Dendritic cell treated with granulocyte-macrophage colony-stimulating factor and Interleukin-4, amounts not matched to agents 40 ng/mL and 50 ng/mL, for 4 days (primary cell): ENCODE results near the gene LGALS9.
"Not testable (repeated sequence)": the region's sequence is repeated elsewhere in the genome, so short reads cannot be mapped to it uniquely, and the experiment has no call there.

Source experiments
- H3K27ac Mint-ChIP-seq: one replicate; pipeline ENCODE4 v1.8.0; 2022; ENCODE audit warnings: mild to moderate bottlenecking, mixed read lengths
- H3K27me3 Mint-ChIP-seq: one replicate; pipeline ENCODE4 v1.8.0; 2022; ENCODE audit warnings: mild to moderate bottlenecking, mixed read lengths
- H3K36me3 Mint-ChIP-seq: one replicate; pipeline ENCODE4 v1.8.0; 2022; ENCODE audit warnings: low read depth, mixed read lengths
- H3K4me1 Mint-ChIP-seq: one replicate; pipeline ENCODE4 v1.8.0; 2022; ENCODE audit warnings: low read depth, mixed read lengths
- H3K4me3 Mint-ChIP-seq: one replicate; pipeline ENCODE4 v1.8.0; 2022; ENCODE audit warnings: mild to moderate bottlenecking, moderate library complexity, mixed read lengths
- H3K9me3 Mint-ChIP-seq: one replicate; pipeline ENCODE4 v1.8.0; 2022; ENCODE audit warnings: mixed read lengths
- intact Hi-C: fragments of 100-400 bp; cut with micrococcal nuclease; formaldehyde crosslinking; loops from one replicate; pipeline ENCODE4 v1.15.0; 2022

Gene LGALS9

DNA sequence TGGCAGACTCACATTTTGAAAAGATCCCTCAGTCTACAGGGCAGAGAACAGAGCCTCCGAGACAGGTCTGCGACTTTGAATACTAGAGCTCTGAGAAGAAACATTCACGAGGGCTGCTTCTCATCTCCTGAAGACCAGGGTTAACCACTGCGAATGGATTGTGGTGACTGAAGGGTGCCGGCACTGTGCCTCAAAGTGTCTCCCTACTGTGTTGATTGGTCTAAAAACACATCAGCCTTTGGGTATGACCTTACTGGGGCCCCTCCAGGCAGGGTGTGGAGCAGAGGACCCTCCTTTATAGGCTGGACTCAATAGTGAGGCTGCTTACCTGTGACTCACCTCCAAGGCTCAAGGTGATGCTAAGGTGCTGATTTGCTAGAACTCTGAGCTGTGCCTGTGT lies 2.6 kb upstream of the LGALS9 start:
- intact Hi-C loops: no loop called here
- no peaks in the 10 kb centered on the region for H3K9me3 Mint-ChIP-seq
- no peaks in the 10 kb centered on the region for H3K27me3 Mint-ChIP-seq
- peaks cover 34% of the 10 kb centered on the region for H3K4me1 Mint-ChIP-seq
- no peak overlapping the region for H3K4me3 Mint-ChIP-seq
- H3K36me3 Mint-ChIP-seq: peaks cover 26% of the 10 kb centered on the region
- no peak overlapping the region for H3K27ac Mint-ChIP-seq

DNA sequence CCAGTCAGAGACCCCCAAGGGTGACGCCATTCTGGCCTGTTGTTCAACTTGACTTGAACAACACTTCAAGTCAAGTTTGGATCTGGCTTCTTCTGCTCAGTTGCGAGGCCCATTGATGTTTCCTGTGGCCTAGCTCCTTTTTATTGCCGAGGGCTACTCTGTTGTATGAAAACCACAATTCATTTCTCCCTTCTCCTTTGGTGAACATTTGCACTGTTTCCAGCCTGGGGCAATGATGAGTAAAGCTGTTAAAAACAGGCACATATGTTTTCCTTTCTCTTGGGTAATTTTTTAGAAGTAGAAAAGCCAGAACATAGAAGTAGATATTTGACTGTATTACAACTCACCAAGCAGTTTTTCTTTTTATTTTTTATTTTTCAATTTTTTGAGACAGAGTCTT lies 1.7 kb upstream of the LGALS9 start:
- H3K27me3 Mint-ChIP-seq, H3K27ac Mint-ChIP-seq, intact Hi-C loops, H3K4me3 Mint-ChIP-seq, H3K9me3 Mint-ChIP-seq: not testable (repeated sequence)
- H3K36me3 Mint-ChIP-seq: peaks cover 17% of the 10 kb centered on the region
- H3K4me1 Mint-ChIP-seq: peaks cover 43% of the 10 kb centered on the region

DNA sequence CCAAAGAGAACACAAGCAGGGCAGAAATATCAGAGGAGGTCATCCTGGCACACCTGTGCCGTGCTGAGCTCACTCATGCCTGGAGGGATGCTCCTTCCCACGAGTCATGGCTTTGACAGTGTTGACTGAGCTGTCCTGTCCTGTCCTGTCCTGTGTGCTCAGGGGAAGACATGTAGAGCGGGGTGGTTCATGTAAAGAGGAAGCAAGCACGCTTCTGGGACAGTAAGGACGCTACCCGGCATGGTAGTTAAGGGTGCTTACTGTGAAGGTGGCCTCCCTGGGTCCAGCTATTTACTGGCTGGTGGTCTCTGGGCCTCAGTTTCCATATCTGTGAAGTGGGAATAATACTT lies 398 bp downstream of the LGALS9 start:
- Mint-ChIP-seq H3K4me3 (peak overlapping the region; percentile 88), H3K4me1 (peaks cover 64% of the 10 kb centered on the region), H3K36me3 (peaks cover 14% of the 10 kb centered on the region), H3K27ac (peak overlapping the region; percentile 80), H3K9me3 (no peaks in the 10 kb centered on the region), H3K27me3 (no peaks in the 10 kb centered on the region)
- intact Hi-C loops: no loop called here

- intact Hi-C loops: no loop called here
- peak overlapping the region; percentile 80 for H3K27ac Mint-ChIP-seq
- no peaks in the 10 kb centered on the region for H3K9me3 Mint-ChIP-seq
- H3K36me3 Mint-ChIP-seq: peaks cover 16% of the 10 kb centered on the region
- H3K4me3 Mint-ChIP-seq: peak overlapping the region; percentile 88
- H3K4me1 Mint-ChIP-seq: peaks cover 69% of the 10 kb centered on the region
- H3K27me3 Mint-ChIP-seq: no peaks in the 10 kb centered on the region
Measured at GRCh38 chr17:27631897-27632725, 1.1 kb downstream of the LGALS9 start.

DNA sequence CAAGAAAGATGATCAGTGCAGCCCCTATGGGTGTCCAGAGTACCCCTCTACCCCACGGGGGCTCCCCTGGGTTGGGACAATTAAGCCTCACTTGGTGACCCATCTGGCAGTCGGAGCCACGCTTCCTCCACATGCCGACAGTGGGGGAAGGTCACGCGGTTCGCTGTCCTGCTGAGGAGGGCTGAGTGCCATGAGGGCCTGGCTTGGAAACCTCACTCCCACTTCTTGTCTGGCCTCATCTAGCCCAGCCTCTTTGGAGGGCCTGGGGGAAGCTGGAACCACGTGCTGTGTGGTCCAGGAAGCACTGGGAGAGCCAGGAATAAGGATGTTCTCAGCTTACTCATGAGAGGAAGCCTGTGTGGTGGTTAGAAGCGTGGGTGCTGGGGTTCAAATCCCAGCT lies 1.8 kb downstream of the LGALS9 start:
- Mint-ChIP-seq H3K27ac (peak overlapping the region; percentile 80), H3K4me3 (peak overlapping the region; percentile 88), H3K36me3 (peaks cover 21% of the 10 kb centered on the region), H3K4me1 (peaks cover 74% of the 10 kb centered on the region)
- H3K27me3 Mint-ChIP-seq, H3K9me3 Mint-ChIP-seq, intact Hi-C loops: not testable (repeated sequence)

DNA sequence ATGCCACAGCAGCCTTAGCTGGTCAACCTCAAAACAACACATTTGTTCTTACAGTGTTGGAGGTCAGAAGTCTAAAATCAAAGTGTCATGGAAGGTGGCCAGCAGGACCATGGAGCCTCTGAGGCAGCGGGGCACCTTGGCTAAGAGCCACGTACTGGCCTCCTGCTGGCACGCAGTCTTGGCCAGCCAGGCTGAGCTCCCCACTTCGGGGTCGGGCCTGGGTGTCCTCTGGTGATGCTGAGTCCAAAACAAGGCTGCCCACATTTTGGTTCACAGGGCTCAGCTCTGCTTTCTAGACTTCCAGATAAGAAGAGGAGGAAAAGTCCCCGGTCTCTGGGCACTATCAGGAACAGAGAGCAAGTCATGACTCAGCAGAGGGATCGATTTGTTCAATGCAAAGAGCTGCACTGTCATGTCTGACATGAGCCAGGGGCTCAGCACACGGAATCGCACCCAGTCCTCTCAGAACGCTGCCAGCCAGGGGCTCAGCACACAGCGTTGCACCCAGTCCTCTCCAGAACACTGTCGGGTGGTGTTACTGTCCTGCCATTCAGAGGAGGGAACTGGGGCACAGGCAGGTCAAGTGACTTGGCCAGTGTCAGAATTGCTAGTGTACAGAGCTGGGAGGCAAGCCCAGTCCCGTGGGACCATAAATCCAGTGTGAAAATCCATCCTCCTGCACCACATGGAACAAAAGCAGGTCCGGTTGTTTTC lies 2.5 kb downstream of the LGALS9 start:
- intact Hi-C loops: no loop called here
- H3K4me3 Mint-ChIP-seq: peak overlapping the region; percentile 88
- H3K27me3 Mint-ChIP-seq: no peaks in the 10 kb centered on the region
- peak overlapping the region; percentile 80 for H3K27ac Mint-ChIP-seq
- H3K4me1 Mint-ChIP-seq: peaks cover 76% of the 10 kb centered on the region
- peaks cover 23% of the 10 kb centered on the region for H3K36me3 Mint-ChIP-seq
- no peaks in the 10 kb centered on the region for H3K9me3 Mint-ChIP-seq

DNA sequence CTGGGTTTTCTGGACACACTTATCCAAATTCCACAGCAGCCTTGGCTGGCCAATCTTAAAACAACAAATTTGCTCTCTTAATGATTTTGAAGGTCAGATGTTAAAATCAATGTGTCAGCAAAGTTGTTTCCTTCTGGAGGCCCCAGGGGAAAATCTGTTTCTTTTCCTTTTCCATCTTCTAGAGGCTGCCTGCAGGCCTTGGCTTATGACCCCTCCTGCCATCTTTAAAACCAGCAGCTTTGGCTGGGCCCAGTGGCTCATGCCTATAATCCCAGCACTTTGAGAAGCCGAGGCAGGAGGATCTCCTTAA lies 3.0 kb downstream of the LGALS9 start:
- Mint-ChIP-seq H3K36me3 (peaks cover 27% of the 10 kb centered on the region), H3K9me3 (no peaks in the 10 kb centered on the region), H3K27me3 (no peaks in the 10 kb centered on the region), H3K27ac (peak overlapping the region; percentile 80), H3K4me3 (peak overlapping the region; percentile 9), H3K4me1 (peaks cover 81% of the 10 kb centered on the region)
- intact Hi-C loops: no loop called here

DNA sequence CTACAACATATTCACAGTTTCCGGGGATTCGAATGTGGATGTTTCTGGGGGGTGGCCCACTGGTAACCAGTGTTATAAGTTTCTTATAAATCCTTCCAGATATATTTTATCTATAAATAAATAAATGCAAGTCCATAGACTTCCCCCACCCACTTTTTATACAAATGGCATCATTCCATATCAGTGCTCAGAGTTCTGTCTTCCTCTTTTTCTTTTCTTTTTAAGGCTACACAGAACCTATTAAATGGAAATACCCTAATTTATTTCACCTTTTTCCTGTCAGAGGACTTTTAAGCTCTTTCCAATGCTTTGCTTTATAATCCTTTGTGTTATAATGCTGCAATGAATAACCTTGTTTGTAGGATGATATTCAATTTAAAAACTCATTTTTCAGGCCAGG lies 3.8 kb downstream of the LGALS9 start:
- Mint-ChIP-seq H3K9me3 (no peaks in the 10 kb centered on the region), H3K4me1 (peaks cover 82% of the 10 kb centered on the region), H3K36me3 (peaks cover 30% of the 10 kb centered on the region), H3K4me3 (no peak overlapping the region), H3K27ac (peak overlapping the region; percentile 80), H3K27me3 (no peaks in the 10 kb centered on the region)
- intact Hi-C loops: no loop called here

DNA sequence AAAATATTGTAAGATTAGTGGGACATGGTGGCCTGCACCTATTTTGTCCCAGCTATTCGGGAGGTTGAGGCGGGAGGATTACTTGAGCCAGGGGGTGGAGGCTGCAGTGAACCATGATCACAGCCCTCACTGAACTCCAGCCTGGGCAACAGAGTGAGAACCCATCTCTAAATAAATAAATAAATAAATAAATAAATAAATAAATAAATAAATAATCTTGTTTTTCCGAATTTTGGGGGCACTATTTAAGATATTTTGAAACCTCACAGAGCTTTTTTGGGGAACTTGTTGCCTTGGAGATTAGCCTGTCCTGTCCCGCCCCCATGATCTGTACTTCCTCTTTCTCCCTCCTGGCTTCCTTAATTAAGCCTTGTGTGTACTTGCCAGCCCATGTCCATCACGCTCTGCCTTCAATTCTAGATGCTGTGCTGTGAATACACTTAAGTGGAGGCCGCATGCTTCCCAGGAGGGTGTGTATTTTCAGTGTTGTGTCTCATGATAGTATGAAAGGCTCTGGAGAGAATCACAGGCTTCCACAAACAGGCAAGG lies 4.4 kb downstream of the LGALS9 start:
- peaks cover 77% of the 10 kb centered on the region for H3K4me1 Mint-ChIP-seq
- intact Hi-C loops: no loop called here
- peak overlapping the region; percentile 7 for H3K4me3 Mint-ChIP-seq
- peak overlapping the region; percentile 80 for H3K27ac Mint-ChIP-seq
- H3K36me3 Mint-ChIP-seq: peaks cover 36% of the 10 kb centered on the region
- no peaks in the 10 kb centered on the region for H3K9me3 Mint-ChIP-seq
- H3K27me3 Mint-ChIP-seq: no peaks in the 10 kb centered on the region

GRCh38 chr17:27636005-27636520 lies 5.1 kb downstream of the LGALS9 start:
- intact Hi-C loops, H3K4me3 Mint-ChIP-seq, H3K9me3 Mint-ChIP-seq, H3K27me3 Mint-ChIP-seq: not testable (repeated sequence)
- Mint-ChIP-seq H3K4me1 (peaks cover 70% of the 10 kb centered on the region), H3K27ac (peak overlapping the region; percentile 80), H3K36me3 (peaks cover 43% of the 10 kb centered on the region)

DNA sequence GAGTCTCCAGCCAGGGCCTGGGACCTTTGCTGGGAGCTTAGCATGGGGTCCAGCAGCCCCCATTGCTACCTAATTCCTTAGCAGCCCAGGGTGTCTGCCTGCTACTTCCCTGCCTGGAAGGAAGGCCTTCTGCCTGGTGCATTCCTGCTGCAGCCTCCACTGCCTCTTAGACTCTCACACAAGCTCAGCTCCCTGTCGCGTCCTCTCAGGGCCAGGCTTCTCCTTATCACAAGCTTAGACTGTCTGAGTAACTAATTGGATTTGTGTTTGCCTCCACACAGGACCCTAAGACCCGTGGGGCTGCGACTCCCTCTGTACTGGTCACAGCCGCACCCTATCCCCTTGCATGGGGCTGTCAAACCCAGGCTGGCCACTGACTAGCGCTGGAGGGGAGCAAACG lies 6.8 kb downstream of the LGALS9 start:
- H3K4me3 Mint-ChIP-seq, intact Hi-C loops, H3K9me3 Mint-ChIP-seq, H3K27me3 Mint-ChIP-seq: not testable (repeated sequence)
- Mint-ChIP-seq H3K27ac (peak overlapping the region; percentile 80), H3K4me1 (peaks cover 53% of the 10 kb centered on the region), H3K36me3 (peaks cover 53% of the 10 kb centered on the region)

DNA sequence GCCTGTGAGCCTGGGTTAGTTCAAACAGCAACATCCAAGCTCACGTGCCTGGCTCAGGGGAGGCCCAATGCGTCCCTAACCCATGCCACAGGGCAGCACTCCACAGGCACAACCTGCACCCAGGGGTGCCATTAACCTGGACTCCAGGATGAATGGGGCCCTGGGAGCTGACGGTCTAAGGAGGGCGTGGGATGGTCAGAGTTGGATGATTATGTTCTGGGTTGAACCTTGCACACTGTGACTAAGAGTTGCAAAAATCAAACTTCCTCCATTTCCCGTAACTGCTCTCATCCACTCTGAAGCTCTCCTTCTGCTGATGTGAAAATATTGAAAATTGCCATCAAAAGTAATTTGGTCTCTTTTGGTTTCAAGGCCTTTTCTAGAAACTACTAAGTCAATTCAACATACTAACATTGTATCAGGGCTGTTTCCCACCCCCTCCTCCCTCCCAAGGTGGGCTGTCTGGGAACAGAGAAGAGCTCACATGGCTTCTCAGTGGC lies 7.5 kb downstream of the LGALS9 start:
- H3K9me3 Mint-ChIP-seq, H3K4me3 Mint-ChIP-seq, H3K27ac Mint-ChIP-seq, H3K27me3 Mint-ChIP-seq, intact Hi-C loops: not testable (repeated sequence)
- peaks cover 47% of the 10 kb centered on the region for H3K4me1 Mint-ChIP-seq
- H3K36me3 Mint-ChIP-seq: peaks cover 59% of the 10 kb centered on the region

DNA sequence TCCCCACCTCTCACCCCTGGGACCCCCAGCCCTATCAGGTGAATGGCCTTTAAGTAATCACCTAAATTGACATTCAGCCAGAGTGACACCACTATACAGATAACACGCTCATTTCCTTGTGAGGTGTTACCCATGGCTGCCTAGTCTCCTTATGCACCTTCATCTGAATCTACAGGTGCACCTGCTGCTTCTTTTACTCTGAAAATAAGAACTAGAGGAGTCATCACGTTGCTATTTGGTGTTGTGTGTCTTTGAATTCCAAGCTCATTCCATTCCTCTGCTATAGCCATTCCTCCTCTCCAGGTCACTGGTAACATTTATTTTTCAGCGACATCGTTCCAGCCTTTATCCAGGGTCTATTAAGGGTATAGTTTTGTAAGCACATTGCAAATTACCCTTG lies 9.8 kb downstream of the LGALS9 start:
- intact Hi-C loops: no loop called here
- H3K27me3 Mint-ChIP-seq: no peaks in the 10 kb centered on the region
- H3K36me3 Mint-ChIP-seq: peaks cover 76% of the 10 kb centered on the region
- H3K4me1 Mint-ChIP-seq: peaks cover 29% of the 10 kb centered on the region
- H3K9me3 Mint-ChIP-seq: no peaks in the 10 kb centered on the region
- no peak overlapping the region for H3K4me3 Mint-ChIP-seq
- no peak overlapping the region for H3K27ac Mint-ChIP-seq

DNA sequence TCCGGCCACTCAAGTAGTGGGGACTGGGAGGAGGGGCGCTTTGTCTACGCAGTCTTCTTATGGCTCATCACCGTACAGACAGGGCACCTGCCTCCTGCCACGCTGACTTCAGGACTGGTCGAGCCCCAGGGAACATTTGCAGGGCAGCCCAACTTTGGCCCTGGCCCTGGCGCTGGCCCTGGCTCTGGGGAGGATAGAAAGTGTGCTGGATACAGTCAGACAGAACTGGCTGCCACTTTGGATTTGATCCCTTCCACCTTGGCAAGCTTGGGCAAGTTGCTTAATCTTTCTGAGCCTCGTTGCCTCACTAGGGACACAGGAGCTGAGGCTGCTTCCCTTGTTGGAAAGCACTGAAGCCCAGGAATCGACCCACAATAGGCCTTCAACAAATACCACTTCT lies 13.6 kb downstream of the LGALS9 start:
- Mint-ChIP-seq H3K9me3 (no peaks in the 10 kb centered on the region), H3K4me1 (peaks cover 30% of the 10 kb centered on the region), H3K36me3 (peaks cover 93% of the 10 kb centered on the region), H3K27ac (peak overlapping the region; percentile 26), H3K4me3 (no peak overlapping the region), H3K27me3 (no peaks in the 10 kb centered on the region)
- intact Hi-C loops: no loop called here
